Measurements from ENCODE around the gene LRRD1.

LRRD1 gene

DNA sequence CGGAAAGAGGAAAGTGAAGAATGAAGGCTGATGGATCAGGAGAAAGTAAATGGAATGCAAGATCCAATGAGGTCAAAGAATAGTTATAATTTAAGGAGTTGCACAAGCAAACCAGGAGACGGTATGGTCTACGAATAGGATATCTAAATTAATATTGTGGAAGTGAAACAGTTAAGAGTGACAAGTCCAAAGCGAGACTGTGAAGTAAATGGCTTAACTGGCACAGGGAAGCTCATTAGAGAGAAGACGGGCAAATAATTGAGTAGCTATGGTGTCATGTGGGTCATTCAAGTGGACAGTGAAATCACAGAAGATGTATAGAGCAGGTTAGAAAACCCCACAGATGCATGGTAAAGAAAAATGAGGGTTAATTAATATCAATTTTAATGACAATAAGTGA is 47.8 kb downstream of the LRRD1 start:
- Histone ChIP-seq H3K36me3 (ENCODE audit: insufficient read depth, low read length) (peaks cover 13% of the 10 kb centered on the region), H3K4me3 (ENCODE audit: low read depth in 1 of 2, low read length in 2 of 2) (no peak overlapping the region), H3K27me3 (ENCODE audit: insufficient read depth, low read length, poor library complexity) (no peaks in the 10 kb centered on the region), H2AFZ (ENCODE audit: low read depth, low read length) (no peak overlapping the region), H3K4me1 (ENCODE audit: insufficient read depth, low read length) (peaks cover 20% of the 10 kb centered on the region), H3K9ac (ENCODE audit: low read depth, low read length) (no peak overlapping the region), H3K4me2 (ENCODE audit: insufficient read depth, low read length) (no peak overlapping the region), H3K9me3 (ENCODE audit: insufficient read depth, low read length, severe bottlenecking) (no peaks in the 10 kb centered on the region), H3K79me2 (ENCODE audit: insufficient read depth, low read length) (peaks cover 30% of the 10 kb centered on the region), H3K27ac (ENCODE audit: low read length) (no peak overlapping the region), H4K20me1 (ENCODE audit: insufficient read depth, low read length) (no peaks in the 10 kb centered on the region)
- ATAC-seq (ENCODE audit: insufficient read depth, low read depth) (no peak), DNase-seq (no peak)
- TF ChIP-seq, protein P1, sequence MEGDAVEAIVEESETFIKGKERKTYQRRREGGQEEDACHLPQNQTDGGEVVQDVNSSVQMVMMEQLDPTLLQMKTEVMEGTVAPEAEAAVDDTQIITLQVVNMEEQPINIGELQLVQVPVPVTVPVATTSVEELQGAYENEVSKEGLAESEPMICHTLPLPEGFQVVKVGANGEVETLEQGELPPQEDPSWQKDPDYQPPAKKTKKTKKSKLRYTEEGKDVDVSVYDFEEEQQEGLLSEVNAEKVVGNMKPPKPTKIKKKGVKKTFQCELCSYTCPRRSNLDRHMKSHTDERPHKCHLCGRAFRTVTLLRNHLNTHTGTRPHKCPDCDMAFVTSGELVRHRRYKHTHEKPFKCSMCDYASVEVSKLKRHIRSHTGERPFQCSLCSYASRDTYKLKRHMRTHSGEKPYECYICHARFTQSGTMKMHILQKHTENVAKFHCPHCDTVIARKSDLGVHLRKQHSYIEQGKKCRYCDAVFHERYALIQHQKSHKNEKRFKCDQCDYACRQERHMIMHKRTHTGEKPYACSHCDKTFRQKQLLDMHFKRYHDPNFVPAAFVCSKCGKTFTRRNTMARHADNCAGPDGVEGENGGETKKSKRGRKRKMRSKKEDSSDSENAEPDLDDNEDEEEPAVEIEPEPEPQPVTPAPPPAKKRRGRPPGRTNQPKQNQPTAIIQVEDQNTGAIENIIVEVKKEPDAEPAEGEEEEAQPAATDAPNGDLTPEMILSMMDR (IDR thresholded peaks at IDR 0.05; ENCODE audit: borderline replicate concordance, extremely low read depth, low read length, poor library complexity, severe bottlenecking): no peak
- no peak for TF ChIP-seq EZH2 (IDR thresholded peaks at IDR 0.05; ENCODE audit: borderline replicate concordance, low read depth, low read length, severe bottlenecking)

DNA sequence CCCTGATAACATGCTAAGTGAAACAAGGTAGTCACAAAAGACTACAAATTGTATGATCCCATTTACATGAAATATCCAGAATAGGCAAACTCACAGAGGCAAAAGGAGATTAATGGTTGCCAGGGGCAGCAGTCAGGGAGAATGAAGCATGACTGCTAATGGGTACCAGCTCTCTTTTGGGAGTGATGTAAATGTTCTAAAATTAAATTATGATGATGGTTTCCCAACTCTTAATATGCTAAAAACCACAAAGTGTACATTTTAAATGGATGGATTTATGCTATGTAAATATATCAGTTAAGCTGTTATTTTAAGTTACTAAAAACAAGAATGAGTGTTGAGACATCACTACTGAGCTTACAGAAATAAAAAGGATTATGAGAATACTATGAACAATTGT is 57.3 kb downstream of the LRRD1 start:
- H3K9ac ChIP-seq (ENCODE audit: low read depth, low read length): no peak overlapping the region
- H2AFZ ChIP-seq (ENCODE audit: low read depth, low read length): no peak overlapping the region
- H3K27me3 ChIP-seq (ENCODE audit: insufficient read depth, low read length, poor library complexity): no peaks in the 10 kb centered on the region
- no peak for ATAC-seq (ENCODE audit: insufficient read depth, low read depth)
- H3K27ac ChIP-seq (ENCODE audit: low read length): no peak overlapping the region
- H3K79me2 ChIP-seq (ENCODE audit: insufficient read depth, low read length): peaks cover 18% of the 10 kb centered on the region; the same call in 1 of the 2 replicates
- no peak overlapping the region for H3K4me3 ChIP-seq (ENCODE audit: low read depth in 1 of 2, low read length in 2 of 2)
- H3K9me3 ChIP-seq (ENCODE audit: insufficient read depth, low read length, severe bottlenecking): no peaks in the 10 kb centered on the region
- no peaks in the 10 kb centered on the region for H3K4me1 ChIP-seq (ENCODE audit: insufficient read depth, low read length)
- TF ChIP-seq, protein P1 (IDR thresholded peaks at IDR 0.05; ENCODE audit: borderline replicate concordance, extremely low read depth, low read length, poor library complexity, severe bottlenecking): no peak
- no peak for TF ChIP-seq EZH2 (IDR thresholded peaks at IDR 0.05; ENCODE audit: borderline replicate concordance, low read depth, low read length, severe bottlenecking)
- no peak for DNase-seq
- peaks cover 33% of the 10 kb centered on the region for H3K36me3 ChIP-seq (ENCODE audit: insufficient read depth, low read length)
- no peaks in the 10 kb centered on the region for H4K20me1 ChIP-seq (ENCODE audit: insufficient read depth, low read length)
- no peak overlapping the region for H3K4me2 ChIP-seq (ENCODE audit: insufficient read depth, low read length)

DNA sequence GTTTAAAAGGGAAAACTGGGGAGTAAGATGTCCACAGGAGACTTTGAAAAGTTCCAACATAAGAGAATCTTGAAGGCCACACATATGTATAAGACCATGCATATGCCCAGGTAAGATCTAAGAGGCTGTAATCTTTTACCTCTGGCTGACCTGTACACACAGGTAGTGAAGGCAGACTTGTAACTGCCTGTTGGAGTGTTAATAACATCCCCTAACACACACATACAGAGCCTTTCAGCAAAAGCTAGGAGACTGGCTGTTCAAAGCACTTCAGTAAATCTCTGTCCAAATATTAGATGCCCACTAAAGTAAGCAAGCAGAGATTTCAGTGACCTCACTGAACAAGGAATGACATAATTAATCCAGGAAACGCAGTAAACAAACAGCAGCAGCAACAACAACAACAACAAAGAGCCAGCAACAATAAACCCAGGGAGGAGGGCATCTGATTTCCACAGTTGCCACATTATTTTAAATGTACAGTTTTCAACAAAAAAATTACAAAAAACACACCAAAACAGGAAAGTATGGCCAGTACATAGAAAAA is 59.7 kb downstream of the LRRD1 start:
- H4K20me1 ChIP-seq (ENCODE audit: insufficient read depth, low read length): no peaks in the 10 kb centered on the region
- no peaks in the 10 kb centered on the region for H3K27me3 ChIP-seq (ENCODE audit: insufficient read depth, low read length, poor library complexity)
- H3K4me2 ChIP-seq (ENCODE audit: insufficient read depth, low read length): no peak overlapping the region
- no peaks in the 10 kb centered on the region for H3K9me3 ChIP-seq (ENCODE audit: insufficient read depth, low read length, severe bottlenecking)
- no peak overlapping the region for H3K9ac ChIP-seq (ENCODE audit: low read depth, low read length)
- H3K36me3 ChIP-seq (ENCODE audit: insufficient read depth, low read length): peaks cover 42% of the 10 kb centered on the region
- ATAC-seq (ENCODE audit: insufficient read depth, low read depth) (no peak), DNase-seq (no peak)
- H3K79me2 ChIP-seq (ENCODE audit: insufficient read depth, low read length): peaks cover 18% of the 10 kb centered on the region; the same call in 1 of the 2 replicates
- no peaks in the 10 kb centered on the region for H3K4me1 ChIP-seq (ENCODE audit: insufficient read depth, low read length)
- H2AFZ ChIP-seq (ENCODE audit: low read depth, low read length): no peak overlapping the region
- TF ChIP-seq, protein P1 (IDR thresholded peaks at IDR 0.05; ENCODE audit: borderline replicate concordance, extremely low read depth, low read length, poor library complexity, severe bottlenecking): no peak
- no peak for TF ChIP-seq EZH2 (IDR thresholded peaks at IDR 0.05; ENCODE audit: borderline replicate concordance, low read depth, low read length, severe bottlenecking)
- H3K4me3 ChIP-seq (ENCODE audit: low read depth in 1 of 2, low read length in 2 of 2): no peak overlapping the region
- no peak overlapping the region for H3K27ac ChIP-seq (ENCODE audit: low read length)

Measured in DND-41 (cell line).